Peyer's patch (tissue), 4 donors: ENCODE data around the gene PIGM. TPM values are rescaled to one million over a fixed set of nuclear protein-coding genes. Genes with fewer than 3 reads are reported as not detected.

Experiments
- DNase-seq, 3 donors: peaks; one replicate each; pipeline ENCODE4 v3.0.0-alpha.2; 2017 to 2019
- H3K27ac ChIP-seq, 4 donors: fragments of 200-600 bp; sonication (generic); one replicate each; pipeline ENCODE4 v1.5.1; 2016 to 2019
- H3K27me3 ChIP-seq, 2 donors: fragments of 200-600 bp; sonication (generic); one replicate each; pipeline ENCODE4 v1.5.1; 2019
- H3K36me3 ChIP-seq, 3 donors: fragments of 200-600 bp; sonication (generic); one replicate each; pipeline ENCODE4 v1.5.1; 2016 to 2019
- H3K4me1 ChIP-seq, 4 donors: fragments of 200-600 bp; sonication (generic); one replicate each; pipeline ENCODE4 v1.5.1; 2016 to 2019
- H3K4me3 ChIP-seq, 4 donors: fragments of 200-600 bp; sonication (generic); 1 replicate in 3 of 4; 2 replicates in 1 of 4; pipeline ENCODE4 v1.5.1; 2016 to 2019; ENCODE audit warnings: mild to moderate bottlenecking in 1 of 4
- H3K9me3 ChIP-seq, 4 donors: fragments of 200-600 bp; sonication (generic); one replicate each; pipeline ENCODE4 v1.5.1; 2016 to 2019; ENCODE audit warnings: mild to moderate bottlenecking in 1 of 4
- POLR2A ChIP-seq, 2 donors: fragments of 450-650 bp; IDR thresholded peaks; one replicate each; pipeline ENCODE4 v1.5.1; 2017; ENCODE audit warnings: antibody characterized with exemption in 2 of 2, mild to moderate bottlenecking in 2 of 2, moderate library complexity in 2 of 2
- total RNA-seq, 4 donors: library from RNA; depleted of rRNA; stranded (reverse); fragments of >200 nt; gene quantifications; one replicate each; pipeline ENCODE4 v1.1.0, GENCODE V29; 2016
- TF ChIP-seq, protein P1 (sequence below), 6 experiments: fragments of 450-650 bp in 4 of 6; fragments of 200-600 bp in 2 of 6; sonication (generic) in 1 of 6; IDR thresholded peaks; one replicate each; pipeline ENCODE4 v1.5.1; 2017 to 2019; ENCODE audit warnings: antibody characterized with exemption in 6 of 6, mild to moderate bottlenecking in 3 of 6, moderate library complexity in 1 of 6

The PIGM gene
- total RNA-seq, 4 donors from 2014 or later, result under 0.01 to 6.7 (median 5.5) TPM

DNA sequence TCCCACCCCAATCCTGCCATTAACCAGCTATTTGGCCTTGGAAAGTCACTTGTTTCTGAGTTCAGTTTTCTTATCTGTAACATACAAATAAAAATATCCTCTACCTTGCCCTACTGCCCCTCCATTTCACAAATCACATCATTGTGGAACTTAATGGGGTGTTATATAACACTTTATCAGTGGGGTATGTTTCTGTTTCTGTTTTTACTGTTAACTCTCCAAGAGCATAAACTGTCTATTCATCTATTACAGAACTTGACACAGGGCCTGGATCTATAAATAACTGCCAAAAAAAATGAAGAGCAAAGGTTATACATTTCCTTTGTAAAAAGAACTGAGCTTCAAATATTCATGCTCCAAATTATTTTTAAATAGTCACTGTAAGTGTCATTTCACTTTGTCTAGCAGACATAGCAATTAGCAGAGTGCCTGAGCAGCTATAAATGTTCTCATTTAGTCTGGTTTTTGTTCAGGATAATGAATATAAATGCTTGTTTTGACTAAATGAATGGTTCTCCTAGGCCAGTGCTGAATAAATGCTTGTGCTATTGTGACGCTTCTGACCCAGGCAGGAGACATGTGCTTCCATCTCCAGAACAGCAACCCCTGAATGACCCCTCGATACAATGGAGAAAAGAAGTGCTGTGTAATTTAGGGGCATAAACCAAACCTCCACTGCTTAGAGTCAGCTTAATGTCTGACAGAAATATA lies 7.4 kb downstream of the PIGM start:
- Histone ChIP-seq H3K27ac (no peak overlapping the region), H3K27me3 (no peaks in the 10 kb centered on the region), H3K36me3 (no peaks in the 10 kb centered on the region), H3K4me1 (peaks cover 0 to 4% (median 0%) of the 10 kb centered on the region in 4 donors), H3K4me3 (no peak overlapping the region), H3K9me3 (no peaks in the 10 kb centered on the region)
- TF ChIP-seq, protein P1, sequence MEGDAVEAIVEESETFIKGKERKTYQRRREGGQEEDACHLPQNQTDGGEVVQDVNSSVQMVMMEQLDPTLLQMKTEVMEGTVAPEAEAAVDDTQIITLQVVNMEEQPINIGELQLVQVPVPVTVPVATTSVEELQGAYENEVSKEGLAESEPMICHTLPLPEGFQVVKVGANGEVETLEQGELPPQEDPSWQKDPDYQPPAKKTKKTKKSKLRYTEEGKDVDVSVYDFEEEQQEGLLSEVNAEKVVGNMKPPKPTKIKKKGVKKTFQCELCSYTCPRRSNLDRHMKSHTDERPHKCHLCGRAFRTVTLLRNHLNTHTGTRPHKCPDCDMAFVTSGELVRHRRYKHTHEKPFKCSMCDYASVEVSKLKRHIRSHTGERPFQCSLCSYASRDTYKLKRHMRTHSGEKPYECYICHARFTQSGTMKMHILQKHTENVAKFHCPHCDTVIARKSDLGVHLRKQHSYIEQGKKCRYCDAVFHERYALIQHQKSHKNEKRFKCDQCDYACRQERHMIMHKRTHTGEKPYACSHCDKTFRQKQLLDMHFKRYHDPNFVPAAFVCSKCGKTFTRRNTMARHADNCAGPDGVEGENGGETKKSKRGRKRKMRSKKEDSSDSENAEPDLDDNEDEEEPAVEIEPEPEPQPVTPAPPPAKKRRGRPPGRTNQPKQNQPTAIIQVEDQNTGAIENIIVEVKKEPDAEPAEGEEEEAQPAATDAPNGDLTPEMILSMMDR (IDR thresholded peaks at IDR 0.05), result no peak
- TF ChIP-seq POLR2A (IDR thresholded peaks at IDR 0.05), result no peak
- no peak for DNase-seq

GRCh38 chr1:160022330-160023310 lies 9.2 kb downstream of the PIGM start:
- no peaks in the 10 kb centered on the region for H3K9me3 ChIP-seq
- DNase-seq, result no peak

GRCh38 chr1:160021376-160022074 lies 10.3 kb downstream of the PIGM start:
- H3K4me1 ChIP-seq, result peaks cover 0 to 4% (median 0%) of the 10 kb centered on the region in 4 donors
- H3K4me3 ChIP-seq, result no peak overlapping the region
- no peak overlapping the region for H3K27ac ChIP-seq
- no peaks in the 10 kb centered on the region for H3K36me3 ChIP-seq
- no peaks in the 10 kb centered on the region for H3K27me3 ChIP-seq
- no peak for TF ChIP-seq POLR2A (IDR thresholded peaks at IDR 0.05)
- TF ChIP-seq, protein P1 (IDR thresholded peaks at IDR 0.05), result no peak
- DNase-seq, result no peak
- H3K9me3 ChIP-seq, result no peaks in the 10 kb centered on the region

More at GRCh38 chr1:160022330-160023310, 9.2 kb downstream of the PIGM start:
- Histone ChIP-seq H3K36me3 (no peaks in the 10 kb centered on the region), H3K27me3 (no peaks in the 10 kb centered on the region), H3K27ac (no peak overlapping the region), H3K4me3 (no peak overlapping the region), H3K4me1 (peaks cover 0 to 4% (median 0%) of the 10 kb centered on the region in 4 donors)
- TF ChIP-seq, protein P1 (IDR thresholded peaks at IDR 0.05), result no peak
- no peak for TF ChIP-seq POLR2A (IDR thresholded peaks at IDR 0.05)

DNA sequence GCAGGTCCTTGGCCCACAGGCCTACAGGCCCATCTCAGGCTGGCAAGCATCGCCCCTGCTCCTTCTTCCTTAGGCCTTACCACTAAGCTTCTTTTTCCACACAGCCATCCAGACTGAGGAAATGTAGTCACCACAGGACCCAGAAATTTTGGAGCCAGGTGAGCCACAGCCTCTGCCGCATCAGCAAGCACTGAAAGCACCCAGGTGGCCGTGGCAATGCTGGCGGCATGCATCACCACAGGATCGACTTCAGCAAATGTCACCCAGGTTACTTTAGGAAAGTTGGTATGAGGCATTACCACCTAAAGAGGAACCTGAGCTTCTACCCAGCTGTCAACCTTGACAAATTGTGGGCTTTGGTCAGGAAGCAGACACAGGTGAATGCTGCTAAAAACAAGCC lies 11.6 kb downstream of the PIGM start:
- Histone ChIP-seq H3K9me3 (no peaks in the 10 kb centered on the region), H3K27me3 (no peaks in the 10 kb centered on the region), H3K36me3 (no peaks in the 10 kb centered on the region), H3K4me3 (no peak overlapping the region), H3K4me1 (peaks cover 0 to 4% (median 0%) of the 10 kb centered on the region in 4 donors), H3K27ac (no peak overlapping the region)
- no peak for DNase-seq
- no peak for TF ChIP-seq POLR2A (IDR thresholded peaks at IDR 0.05)
- TF ChIP-seq, protein P1 (IDR thresholded peaks at IDR 0.05), result no peak

DNA sequence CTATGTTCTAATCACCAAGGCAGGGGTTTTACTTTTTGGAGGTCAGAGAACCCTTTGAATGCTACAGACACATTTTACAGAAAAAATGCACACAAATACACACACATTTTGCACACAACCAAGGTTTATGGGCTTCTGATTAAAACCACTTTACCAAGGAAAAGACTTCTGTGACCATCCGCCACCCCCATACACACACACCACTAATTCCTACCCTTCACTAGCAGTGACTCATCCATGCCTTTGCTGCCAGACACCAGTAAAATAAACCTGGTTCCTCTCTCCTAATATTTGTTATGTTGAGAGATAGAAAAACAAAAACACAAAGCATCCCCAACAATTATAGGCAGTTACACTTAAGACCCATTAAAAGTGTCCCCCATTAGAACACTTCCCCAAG lies 12.9 kb downstream of the PIGM start:
- no peaks in the 10 kb centered on the region for H3K9me3 ChIP-seq
- H3K4me3 ChIP-seq, result no peak overlapping the region
- peaks cover 0 to 4% (median 0%) of the 10 kb centered on the region in 4 donors for H3K4me1 ChIP-seq
- DNase-seq, result no peak
- H3K27ac ChIP-seq, result no peak overlapping the region
- TF ChIP-seq, protein P1 (IDR thresholded peaks at IDR 0.05), result no peak
- no peak for TF ChIP-seq POLR2A (IDR thresholded peaks at IDR 0.05)
- H3K36me3 ChIP-seq, result no peaks in the 10 kb centered on the region
- H3K27me3 ChIP-seq, result no peaks in the 10 kb centered on the region
